AG09319 (cell line): ENCODE measurements around the gene MAP3K7CL.

ENCODE experiments used
- DNase-seq: peaks from one replicate; pipeline ENCODE4 v3.0.0-alpha.2; 2010; ENCODE audit warnings: low read depth; ENCODE audit errors: extremely low read depth
- CTCF ChIP-seq: IDR thresholded peaks from 2 replicates; pipeline ENCODE4 v1.5.1; 2011; ENCODE audit warnings: low read depth, mild to moderate bottlenecking, inconsistent platforms, low read length, moderate library complexity

Gene MAP3K7CL

GRCh38 chr21:29133241-29133640 is 2.8 kb downstream of the MAP3K7CL start:
- TF ChIP-seq CTCF = no peak

GRCh38 chr21:29133796-29134195 is 3.4 kb downstream of the MAP3K7CL start:
- TF ChIP-seq CTCF = no peak
- no peak for DNase-seq

More at GRCh38 chr21:29133241-29133640, 2.8 kb downstream of the MAP3K7CL start:
- no peak for DNase-seq

GRCh38 chr21:29135481-29135880 is 5.0 kb downstream of the MAP3K7CL start:
- no peak for TF ChIP-seq CTCF
- no peak for DNase-seq

GRCh38 chr21:29136033-29136432 is 5.6 kb downstream of the MAP3K7CL start:
- no peak for DNase-seq
- TF ChIP-seq CTCF = no peak

- no peak for DNase-seq
- no peak for TF ChIP-seq CTCF
Measured at GRCh38 chr21:29144736-29145353, 14.4 kb downstream of the MAP3K7CL start.

GRCh38 chr21:29145354-29145782 is 14.9 kb downstream of the MAP3K7CL start:
- peak; percentile 47 for DNase-seq
- TF ChIP-seq CTCF = no peak

GRCh38 chr21:29145852-29146453 is 15.5 kb downstream of the MAP3K7CL start:
- TF ChIP-seq CTCF = no peak

More at GRCh38 chr21:29145852-29146453, 15.5 kb downstream of the MAP3K7CL start:
- no peak for DNase-seq
